Spleen (tissue), 11 donors: ENCODE results near the gene RPRD1B. TPM values are rescaled to one million over a fixed set of nuclear protein-coding genes. Genes with fewer than 3 reads are reported as not detected.

Source experiments
- DNase-seq: peaks from one replicate; pipeline ENCODE4 v3.0.0-alpha.2; 2020
- H3K27ac ChIP-seq, 8 donors: fragments of 200-600 bp; sonication (generic) in 7 of 8; 1 replicate in 4 of 8; 2 replicates in 4 of 8; pipeline versions ENCODE4 v1.5.0 to v1.8.0; 2016 to 2021; ENCODE audit warnings: inconsistent platforms in 4 of 8, mild to moderate bottlenecking in 4 of 8, moderate library complexity in 1 of 8
- H3K27me3 ChIP-seq, 7 donors: fragments of 200-600 bp; sonication (generic) in 6 of 7; replicated peaks in 1 of 7; 1 replicate in 4 of 7; 2 replicates in 3 of 7; pipeline versions ENCODE4 v1.5.0 to v1.8.0; 2016 to 2021; ENCODE audit warnings: inconsistent platforms in 3 of 7, mild to moderate bottlenecking in 1 of 7
- H3K36me3 ChIP-seq, 6 donors: fragments of 200-600 bp; sonication (generic) in 5 of 6; 1 replicate in 4 of 6; 2 replicates in 2 of 6; pipeline versions ENCODE4 v1.5.0 to v1.8.0; 2016 to 2021; ENCODE audit warnings: inconsistent platforms in 2 of 6
- H3K4me1 ChIP-seq, 6 donors: fragments of 200-600 bp; sonication (generic) in 5 of 6; 1 replicate in 3 of 6; 2 replicates in 3 of 6; pipeline versions ENCODE4 v1.5.0 to v1.8.0; 2016 to 2021; ENCODE audit warnings: inconsistent platforms in 3 of 6
- H3K4me3 ChIP-seq, 8 donors: fragments of 200-600 bp; sonication (generic) in 7 of 8; 1 replicate in 4 of 8; 2 replicates in 4 of 8; pipeline versions ENCODE4 v1.5.0 to v1.8.0; 2016 to 2021; ENCODE audit warnings: inconsistent platforms in 4 of 8, mild to moderate bottlenecking in 4 of 8, moderate library complexity in 2 of 8
- H3K9me3 ChIP-seq, 8 donors: fragments of 200-600 bp; sonication (generic) in 7 of 8; 1 replicate in 4 of 8; 2 replicates in 4 of 8; pipeline versions ENCODE4 v1.5.0 to v1.8.0; 2016 to 2021; ENCODE audit warnings: inconsistent platforms in 4 of 8
- POLR2A ChIP-seq, 3 donors: fragments of 450-650 bp; IDR thresholded peaks; one replicate each; pipeline ENCODE4 v1.5.1; 2017; ENCODE audit warnings: antibody characterized with exemption in 3 of 3, mild to moderate bottlenecking in 1 of 3
- POLR2AphosphoS5 ChIP-seq, 3 donors: sonication (generic); formaldehyde crosslinking; IDR thresholded peaks; one replicate each; pipeline ENCODE4 v1.5.1; 2017; ENCODE audit warnings: antibody characterized with exemption in 3 of 3
- WGBS, 5 donors: extraction: QIAGEN DNeasy Blood & Tissue Kit in 3 of 5; methylation state at CpG; one replicate each; pipeline versions ENCODE4 v1.1.5 to v1.1.7; 2013 to 2018; 5-methylcytosine and 5-hydroxymethylcytosine counted together
- intact Hi-C: fragments of 100-400 bp; cut with DNase I; formaldehyde crosslinking; loops from one replicate; pipeline ENCODE4 v1.15.0; 2023; ENCODE audit warnings: low total_unique reads
- polyA plus RNA-seq, 3 donors: library from polyadenylated mRNA; stranded (reverse); fragments of 200-250 nt; gene quantifications; one replicate each; pipeline ENCODE4 v1.2.1, GENCODE V29; 2013
- total RNA-seq, 7 donors: library from RNA; depleted of rRNA in 3 of 7; stranded (reverse); fragments of >200 nt in 3 of 7; fragmentation: NEBNext Ultra II Directional in 4 of 7; extraction: Animal tissue kit (Norgen Biotek cat#: 25700) in 4 of 7; gene quantifications; one replicate each; pipeline versions ENCODE4 v1.1.0 to v1.2.1, GENCODE V29; 2016 to 2021
- TF ChIP-seq, protein P1 (sequence below), 11 experiments: fragments of 200-600 bp in 7 of 11; fragments of 450-650 bp in 4 of 11; sonication (generic) in 4 of 11; IDR thresholded peaks in 8 of 11; conservative IDR thresholded peaks in 3 of 11; 1 replicate in 7 of 11; 2 replicates in 4 of 11; pipeline versions ENCODE4 v1.4.0 to v1.8.0; 2016 to 2021; ENCODE audit warnings: antibody characterized with exemption in 11 of 11, inconsistent platforms in 4 of 11, mild to moderate bottlenecking in 1 of 11
- donor health status: healthy with polysubstance abuse.
- donor health status: DM: no; HTN: no; CAD: no; lungs with moderate emphysema.
- donor health status: DM: no; HTN: no; CAD: no.
- donor health status: Bipolar disorder and iron deficiency.
- donor health status: healthy.
- donor health status: DM: no; HTN: no; CAD: no.
- donor health status: DM: yes; HTN: yes; CAD: no.

RPRD1B gene
- total and polyA plus RNA-seq, 10 donors = 7.1 to 42.0 (median 31.2) TPM

DNA sequence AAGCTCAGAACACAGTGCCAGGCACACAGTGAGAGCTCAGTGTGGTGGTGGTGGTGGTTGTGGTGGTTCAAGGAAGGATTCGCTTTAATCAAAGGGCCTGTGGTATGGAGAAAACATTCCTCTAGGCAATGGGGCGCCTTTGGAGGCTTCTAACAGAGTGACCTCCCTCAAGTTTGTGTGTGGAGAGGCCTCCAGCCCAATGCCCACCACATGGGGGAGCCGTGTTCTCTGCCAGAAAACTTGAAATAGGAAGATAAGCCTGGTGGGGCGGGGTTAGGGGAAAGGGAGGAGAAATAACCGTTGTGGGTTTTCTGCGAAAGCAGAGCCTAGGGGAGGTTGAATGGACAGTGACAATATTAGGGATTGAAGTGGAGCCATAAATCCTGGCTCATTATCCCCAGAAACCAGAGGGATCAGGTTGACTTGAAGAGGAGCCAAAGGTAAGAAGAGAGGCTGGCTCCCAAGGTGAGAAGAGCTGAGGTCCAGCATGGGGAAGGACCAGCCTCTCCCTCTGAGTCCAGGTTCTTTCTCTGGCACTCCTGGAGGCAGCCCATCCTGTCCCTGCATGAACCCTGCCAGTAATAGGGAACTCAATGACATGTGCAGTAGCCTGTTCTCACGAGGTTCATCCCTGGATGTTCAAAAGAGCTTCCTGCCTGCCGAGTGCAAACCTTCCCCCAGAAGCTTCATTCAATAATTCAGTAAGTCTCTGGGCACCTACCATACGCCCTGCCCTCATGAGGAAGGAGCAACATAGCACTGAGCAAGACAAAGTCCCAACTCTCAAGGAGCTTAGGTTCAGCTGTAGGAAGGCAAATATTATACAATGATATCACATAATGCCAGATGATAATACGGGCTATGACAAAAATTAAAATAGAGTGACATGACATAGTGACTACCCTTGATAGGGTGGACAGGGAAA is 80.1 kb downstream of the RPRD1B start:
- 39 to 49% (median 44%) methylated on average over 8 to 10 of the region's 10 CpGs for WGBS, 5 donors
- intact Hi-C loops = no loop called here
- H3K27me3 ChIP-seq = no peaks in the 10 kb centered on the region
- no peak overlapping the region for H3K4me3 ChIP-seq
- H3K36me3 ChIP-seq = no peaks in the 10 kb centered on the region
- H3K9me3 ChIP-seq = no peaks in the 10 kb centered on the region
- TF ChIP-seq, protein P1, sequence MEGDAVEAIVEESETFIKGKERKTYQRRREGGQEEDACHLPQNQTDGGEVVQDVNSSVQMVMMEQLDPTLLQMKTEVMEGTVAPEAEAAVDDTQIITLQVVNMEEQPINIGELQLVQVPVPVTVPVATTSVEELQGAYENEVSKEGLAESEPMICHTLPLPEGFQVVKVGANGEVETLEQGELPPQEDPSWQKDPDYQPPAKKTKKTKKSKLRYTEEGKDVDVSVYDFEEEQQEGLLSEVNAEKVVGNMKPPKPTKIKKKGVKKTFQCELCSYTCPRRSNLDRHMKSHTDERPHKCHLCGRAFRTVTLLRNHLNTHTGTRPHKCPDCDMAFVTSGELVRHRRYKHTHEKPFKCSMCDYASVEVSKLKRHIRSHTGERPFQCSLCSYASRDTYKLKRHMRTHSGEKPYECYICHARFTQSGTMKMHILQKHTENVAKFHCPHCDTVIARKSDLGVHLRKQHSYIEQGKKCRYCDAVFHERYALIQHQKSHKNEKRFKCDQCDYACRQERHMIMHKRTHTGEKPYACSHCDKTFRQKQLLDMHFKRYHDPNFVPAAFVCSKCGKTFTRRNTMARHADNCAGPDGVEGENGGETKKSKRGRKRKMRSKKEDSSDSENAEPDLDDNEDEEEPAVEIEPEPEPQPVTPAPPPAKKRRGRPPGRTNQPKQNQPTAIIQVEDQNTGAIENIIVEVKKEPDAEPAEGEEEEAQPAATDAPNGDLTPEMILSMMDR (IDR thresholded peaks at IDR 0.05 in 8 of 11, conservative IDR thresholded peaks at IDR 0.05 in 3 of 11) = peak in 7 of 11 experiments; percentile 18 to 48 (median 28)
- TF ChIP-seq POLR2AphosphoS5 (IDR thresholded peaks at IDR 0.05) = no peak
- DNase-seq = no peak
- H3K27ac ChIP-seq = peak overlapping the region in 1 of 8 donors; percentile 10
- H3K4me1 ChIP-seq = peaks cover 0 to 29% (median 9%) of the 10 kb centered on the region in 6 donors

DNA sequence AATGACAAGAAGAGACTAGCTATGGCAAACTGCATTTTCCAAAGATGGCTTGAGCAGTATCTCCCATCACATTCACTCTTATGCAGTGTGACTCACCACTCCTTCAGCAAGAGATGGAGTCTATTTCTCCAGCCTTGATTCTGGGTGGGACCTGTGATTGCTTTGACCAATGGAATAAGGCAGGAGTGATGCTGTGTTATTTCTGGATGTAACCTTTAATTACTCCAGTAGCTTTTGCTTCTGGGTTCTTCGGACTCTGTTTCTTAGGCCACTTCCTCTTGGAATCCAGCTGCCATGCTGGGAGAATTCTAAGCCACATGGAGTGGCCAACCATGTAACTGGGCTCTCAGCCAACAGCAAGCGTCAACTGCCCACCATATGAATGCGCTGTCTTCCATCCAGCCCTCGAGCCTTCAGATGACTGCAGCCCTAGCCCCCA is 80.8 kb downstream of the RPRD1B start:
- no peaks in the 10 kb centered on the region for H3K9me3 ChIP-seq
- H3K4me3 ChIP-seq = no peak overlapping the region
- intact Hi-C loops = no loop called here
- WGBS, 5 donors = 85 to 94% (median 91%) methylated on average over 4 of the region's 4 CpGs
- TF ChIP-seq, protein P1 (IDR thresholded peaks at IDR 0.05 in 8 of 11, conservative IDR thresholded peaks at IDR 0.05 in 3 of 11) = no peak
- TF ChIP-seq POLR2A (IDR thresholded peaks at IDR 0.05) = no peak
- no peak for TF ChIP-seq POLR2AphosphoS5 (IDR thresholded peaks at IDR 0.05)
- H3K27me3 ChIP-seq = no peaks in the 10 kb centered on the region
- no peak for DNase-seq
- H3K36me3 ChIP-seq = no peaks in the 10 kb centered on the region
- no peak overlapping the region for H3K27ac ChIP-seq
- H3K4me1 ChIP-seq = peaks cover 0 to 27% (median 9%) of the 10 kb centered on the region in 6 donors

DNA sequence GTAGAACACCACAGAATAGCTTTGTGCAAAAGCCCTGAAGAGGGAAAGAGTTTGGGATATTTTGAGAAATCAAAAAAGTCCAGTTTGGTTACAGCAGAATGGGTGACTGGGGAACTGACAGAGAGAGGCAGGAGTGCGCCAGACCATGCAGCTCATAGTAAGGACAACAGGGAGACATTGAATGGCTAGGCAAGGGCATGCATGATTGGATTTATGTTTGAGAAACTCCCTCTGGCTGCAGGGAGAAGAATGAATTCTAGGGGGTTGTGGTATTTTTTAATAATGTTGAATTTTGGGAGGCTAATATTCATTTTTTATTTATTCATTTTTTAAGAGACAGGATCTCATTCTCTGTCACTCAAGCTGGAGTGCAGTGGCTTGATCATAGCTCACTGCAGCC is 81.7 kb downstream of the RPRD1B start:
- no peaks in the 10 kb centered on the region for H3K36me3 ChIP-seq
- H3K4me1 ChIP-seq = peaks cover 0 to 25% (median 9%) of the 10 kb centered on the region in 6 donors
- H3K27me3 ChIP-seq = no peaks in the 10 kb centered on the region
- no peaks in the 10 kb centered on the region for H3K9me3 ChIP-seq
- DNase-seq = no peak
- 81 to 100% (median 93%) methylated on average over 1 of the region's 1 CpG for WGBS, 5 donors
- H3K4me3 ChIP-seq = no peak overlapping the region
- intact Hi-C loops = no loop called here
- H3K27ac ChIP-seq = no peak overlapping the region
- TF ChIP-seq POLR2AphosphoS5 (IDR thresholded peaks at IDR 0.05) (no peak), POLR2A (IDR thresholded peaks at IDR 0.05) (no peak)
- TF ChIP-seq, protein P1 (IDR thresholded peaks at IDR 0.05 in 8 of 11, conservative IDR thresholded peaks at IDR 0.05 in 3 of 11) = peak in 2 of 11 experiments; percentile 6 to 30

DNA sequence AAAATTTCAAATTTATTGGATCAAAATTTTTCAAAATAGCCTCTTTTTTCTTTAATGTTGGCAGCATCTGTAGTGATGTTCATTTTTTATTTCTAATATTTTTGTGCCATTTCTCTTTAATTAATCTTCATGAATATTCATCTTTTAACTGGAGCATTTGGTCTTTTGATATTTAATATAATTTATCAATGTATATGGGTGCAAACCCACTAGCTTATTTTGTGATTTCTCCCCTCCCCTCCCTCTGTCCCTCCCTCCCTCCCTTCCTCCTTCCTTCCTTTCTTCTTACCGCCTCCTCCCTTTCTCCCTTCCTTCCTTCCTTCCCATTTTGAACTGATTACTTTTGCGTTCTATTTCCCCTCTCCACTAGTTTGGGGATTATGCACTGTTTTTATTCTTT is 82.3 kb downstream of the RPRD1B start:
- TF ChIP-seq, protein P1 (IDR thresholded peaks at IDR 0.05 in 8 of 11, conservative IDR thresholded peaks at IDR 0.05 in 3 of 11) = no peak
- TF ChIP-seq POLR2A (IDR thresholded peaks at IDR 0.05) (no peak), POLR2AphosphoS5 (IDR thresholded peaks at IDR 0.05) (no peak)
- H3K27me3 ChIP-seq = no peaks in the 10 kb centered on the region
- H3K36me3 ChIP-seq = no peaks in the 10 kb centered on the region
- no peaks in the 10 kb centered on the region for H3K9me3 ChIP-seq
- H3K4me3 ChIP-seq = no peak overlapping the region
- peaks cover 0 to 19% (median 4%) of the 10 kb centered on the region in 6 donors for H3K4me1 ChIP-seq
- intact Hi-C loops = no loop called here
- 39 to 51% (median 41%) methylated on average over 2 of the region's 2 CpGs for WGBS, 5 donors
- no peak overlapping the region for H3K27ac ChIP-seq
- DNase-seq = no peak
